ENCODE results near the gene SPINK1.
"Not testable (repeated sequence)": the region's sequence is repeated elsewhere in the genome, so short reads cannot be mapped to it uniquely, and the experiment has no call there.

Gene SPINK1

DNA sequence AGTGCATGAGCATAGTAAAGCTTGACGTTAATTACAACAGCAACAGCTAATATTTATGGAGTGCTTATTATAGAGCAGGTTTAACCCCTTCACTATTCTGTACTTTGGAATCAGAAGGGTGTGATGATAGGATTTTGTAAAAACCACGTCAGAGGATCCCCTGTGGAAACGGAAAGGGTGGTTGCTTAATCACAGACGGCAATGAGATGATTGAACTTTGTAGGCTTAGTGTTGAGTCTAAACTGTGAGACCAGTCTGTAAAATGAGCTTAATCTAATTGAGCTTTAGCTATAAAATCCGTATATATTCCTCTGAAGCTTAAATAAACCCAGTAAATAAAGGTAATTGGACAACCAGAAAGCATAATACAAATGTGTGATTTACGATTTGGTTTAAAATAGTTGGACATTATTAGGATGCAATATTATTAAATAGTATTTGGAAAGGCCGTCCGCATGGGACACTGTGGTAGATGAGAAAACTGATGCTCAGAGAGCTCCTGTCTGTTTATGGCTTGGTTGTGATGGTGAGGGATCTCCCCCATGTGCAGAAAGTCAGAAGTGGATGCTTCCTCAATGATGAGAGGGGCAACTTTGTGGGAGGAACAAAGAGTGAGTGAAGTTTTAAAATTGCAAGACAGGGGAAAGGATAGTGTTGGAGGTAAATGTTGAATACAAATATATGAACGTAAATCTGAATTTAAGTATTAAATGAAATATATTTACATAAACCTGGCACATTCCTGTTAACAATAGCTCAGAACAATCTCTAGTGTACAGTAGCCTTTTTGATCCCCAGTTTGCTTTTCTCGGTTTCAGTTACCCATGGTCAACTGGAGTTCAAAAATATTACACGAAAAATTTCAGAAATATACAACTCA is 23.7 kb upstream of the SPINK1 start:
- DNase-seq (ENCODE audit: low spot score): no peak

DNA sequence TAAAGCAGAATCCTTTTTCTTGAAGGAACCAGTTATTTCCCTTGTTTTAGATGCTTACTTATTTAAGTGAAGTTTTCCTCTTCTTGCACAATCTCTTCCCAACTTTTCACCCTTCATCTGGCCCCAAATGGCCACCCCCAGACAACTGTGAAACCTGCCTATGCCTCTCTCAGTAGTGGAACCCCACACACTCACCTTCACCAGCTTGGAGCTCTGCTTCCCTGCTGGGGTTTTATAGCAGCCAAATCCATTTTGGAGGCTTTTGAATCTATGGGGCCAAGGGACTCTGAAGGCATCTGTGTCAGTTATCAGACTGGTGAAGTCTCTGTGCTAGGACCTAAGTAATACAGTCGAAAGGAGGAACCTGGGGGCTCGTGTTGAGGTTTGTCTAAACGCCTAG is 22.9 kb upstream of the SPINK1 start:
- no peak for DNase-seq (ENCODE audit: low spot score)

DNA sequence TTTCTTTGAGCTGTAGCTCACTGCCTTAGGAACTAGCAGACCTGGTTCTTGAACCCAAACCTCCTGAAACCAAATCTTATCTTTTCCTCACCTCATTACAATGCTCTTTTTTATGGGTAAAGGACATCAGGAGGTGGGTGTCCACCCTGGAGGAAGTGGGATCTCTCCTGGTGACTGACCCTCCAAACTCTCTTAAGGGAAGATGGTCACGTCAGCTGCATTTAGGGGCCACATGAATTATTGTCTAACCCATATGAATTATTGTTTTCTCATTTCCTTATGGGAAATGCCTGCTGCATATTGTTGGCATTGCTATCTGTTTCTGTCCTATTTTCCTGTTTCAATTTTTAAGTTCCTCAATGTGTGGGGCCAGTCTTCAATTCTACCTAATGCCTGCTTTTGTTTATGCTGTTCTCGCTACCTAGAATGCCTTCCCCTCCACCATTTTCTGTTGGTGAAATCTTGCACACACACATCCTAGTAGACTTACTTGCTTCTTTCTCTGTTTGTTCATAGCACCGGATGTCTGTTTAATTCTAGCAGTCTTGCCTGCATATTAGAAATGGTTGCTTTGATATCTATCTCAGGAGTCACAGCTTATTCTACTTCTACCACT is 22.0 kb upstream of the SPINK1 start:
- DNase-seq (ENCODE audit: low spot score): no peak

DNA sequence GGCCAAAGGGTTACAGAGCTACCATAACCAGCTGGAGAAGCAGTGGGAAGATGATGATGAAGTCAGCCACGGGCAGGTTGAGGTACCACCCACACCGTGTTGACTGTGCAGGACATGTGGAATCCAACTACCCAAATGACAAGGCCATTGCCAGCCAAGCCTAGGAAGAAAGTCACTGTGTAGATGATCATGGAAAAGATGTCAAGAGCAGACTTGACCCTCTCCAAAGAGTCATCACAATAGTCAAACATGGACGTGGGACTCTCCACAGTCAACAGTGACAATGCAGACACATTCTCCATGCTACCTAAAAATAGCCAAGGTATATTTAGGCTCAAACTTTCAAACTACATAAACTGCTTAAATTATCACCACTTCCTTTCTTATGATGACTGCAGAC is 20.9 kb upstream of the SPINK1 start:
- no peak for DNase-seq (ENCODE audit: low spot score)

DNA sequence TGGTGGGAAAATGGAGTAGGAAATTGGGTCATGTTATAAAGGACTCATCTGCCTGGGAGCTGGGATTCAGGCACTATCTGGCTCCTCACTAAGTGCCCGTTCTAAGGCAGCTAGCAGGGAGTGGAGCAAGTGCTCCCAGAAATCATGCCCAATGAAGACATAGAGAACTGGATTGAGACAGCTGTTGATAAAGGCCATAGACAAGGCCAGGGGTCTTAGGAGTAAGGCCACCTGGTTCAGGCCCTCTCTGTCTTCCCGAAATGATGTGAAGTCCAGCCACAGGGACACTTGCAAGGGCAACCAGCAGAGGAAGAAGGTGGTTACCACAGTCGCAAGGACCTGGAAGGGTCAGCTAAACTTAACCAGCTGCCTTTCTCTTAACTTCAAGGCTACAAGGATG is 20.1 kb upstream of the SPINK1 start:
- no peak for DNase-seq (ENCODE audit: low spot score)

DNA sequence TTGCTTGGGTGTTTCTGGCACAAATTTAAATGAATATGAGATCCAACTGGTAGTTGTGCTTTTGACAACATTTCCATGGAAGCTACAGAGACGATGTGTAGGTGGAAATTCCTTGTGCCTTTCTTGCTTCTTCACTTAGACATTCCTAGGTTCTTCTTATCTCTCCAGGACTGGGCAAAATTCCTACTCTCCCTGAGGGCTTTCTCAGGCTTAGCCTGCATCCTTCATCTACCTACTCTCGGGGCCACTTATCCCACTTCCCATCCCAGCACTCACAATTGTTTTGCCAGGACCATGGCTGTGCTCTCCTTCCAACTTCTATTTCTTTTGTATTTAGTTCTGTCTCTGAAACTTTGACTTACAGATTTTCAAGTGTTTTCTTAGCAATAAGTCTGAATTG is 17.8 kb upstream of the SPINK1 start:
- no peak for DNase-seq (ENCODE audit: low spot score)

DNA sequence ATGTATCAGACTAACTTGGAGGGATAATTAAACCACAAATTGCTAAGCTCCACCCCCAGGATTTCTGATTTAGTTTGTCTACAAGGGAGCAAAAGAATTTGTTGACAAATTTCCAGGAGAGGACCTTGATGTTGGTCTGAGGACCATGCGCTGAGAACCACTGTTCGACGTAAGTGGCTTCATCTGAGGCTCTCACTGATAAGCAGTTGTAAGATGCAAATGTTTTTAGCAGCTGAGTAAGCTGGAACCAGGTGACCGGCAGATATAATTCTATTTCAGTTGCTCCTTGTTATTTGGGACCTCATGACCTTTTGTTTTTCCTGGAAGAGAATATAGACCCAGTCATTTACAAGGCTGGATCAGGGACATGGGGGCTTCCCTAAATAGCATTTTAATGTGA is 14.1 kb upstream of the SPINK1 start:
- no peak for DNase-seq (ENCODE audit: low spot score)

DNA sequence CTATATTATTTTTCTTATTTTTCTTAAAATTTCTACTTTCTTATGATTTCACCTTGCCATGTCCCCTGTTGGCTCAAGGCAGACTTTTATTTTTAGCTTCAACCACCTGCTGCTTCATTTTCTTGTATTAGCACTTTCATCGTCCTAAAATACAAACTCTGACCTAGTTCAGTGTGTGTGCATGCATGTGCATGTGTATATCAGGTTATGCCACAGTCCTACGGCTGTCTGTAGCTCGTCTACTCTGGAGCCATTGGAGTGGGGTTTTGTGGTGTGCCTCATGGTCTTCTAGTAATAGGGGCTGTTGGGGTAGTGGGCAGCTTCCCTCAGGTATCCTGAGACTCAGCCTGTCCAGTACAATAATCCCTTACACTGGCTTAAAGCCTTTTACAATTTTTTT is 13.4 kb upstream of the SPINK1 start:
- no peak for DNase-seq (ENCODE audit: low spot score)

DNA sequence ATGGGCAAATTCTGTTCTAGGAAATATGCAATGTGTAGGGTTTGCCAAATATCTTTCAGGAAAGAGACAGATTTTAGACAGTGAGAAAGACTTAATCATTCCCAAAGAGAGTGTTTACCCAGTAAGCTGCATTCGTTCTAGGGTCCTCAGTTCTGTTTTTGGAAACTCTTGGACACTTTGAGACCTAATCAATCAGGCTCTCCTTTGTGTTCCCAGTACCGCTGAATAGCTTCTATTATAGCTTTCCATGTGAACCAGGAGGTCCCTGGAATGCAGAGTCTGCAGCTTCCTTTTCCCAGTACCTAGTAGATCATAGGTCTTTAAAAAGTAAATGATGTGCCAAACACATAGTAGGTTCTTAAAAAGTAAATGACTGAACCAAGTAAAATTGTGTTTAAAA is 11.4 kb upstream of the SPINK1 start:
- DNase-seq (ENCODE audit: low spot score): no peak

DNA sequence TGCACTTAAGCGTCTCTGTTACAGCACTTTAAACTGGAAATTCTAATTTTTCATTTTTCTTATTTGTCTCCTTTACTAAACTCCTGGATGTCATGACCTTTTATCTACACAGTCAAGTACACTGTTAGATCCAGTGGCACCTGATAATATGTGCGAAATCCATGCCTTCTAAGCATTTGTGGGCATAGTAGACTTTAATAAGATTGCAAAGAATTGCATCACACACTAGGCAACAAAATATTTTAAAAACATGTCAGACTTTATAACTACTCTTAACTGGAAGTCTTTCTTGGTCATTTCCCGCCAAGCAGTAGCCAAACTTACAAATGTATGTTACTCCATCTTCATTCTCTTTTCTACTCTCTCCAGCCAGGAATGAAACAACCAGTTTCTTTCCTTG is 5.0 kb upstream of the SPINK1 start:
- DNase-seq (ENCODE audit: low spot score): no peak

DNA sequence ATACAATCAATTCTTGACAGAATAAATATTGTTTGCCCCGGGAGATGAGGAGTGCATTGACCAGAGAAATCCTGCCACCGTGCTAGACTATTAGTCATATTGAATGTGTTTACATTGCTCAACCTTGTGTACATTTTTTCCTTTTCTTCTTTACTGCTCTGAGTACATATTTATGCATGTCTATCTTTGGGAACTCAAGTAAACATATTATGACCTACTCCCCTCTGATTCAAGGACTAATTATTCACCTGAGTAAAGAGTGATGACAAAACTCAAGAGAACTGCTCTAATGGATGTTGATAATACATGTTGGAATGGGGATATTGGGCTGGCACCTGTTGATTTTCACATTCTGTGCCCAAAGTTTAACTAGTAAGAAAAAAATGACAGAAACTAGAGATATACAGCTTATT is 3.9 kb upstream of the SPINK1 start:
- DNase-seq (ENCODE audit: low spot score): peak; percentile 86

DNA sequence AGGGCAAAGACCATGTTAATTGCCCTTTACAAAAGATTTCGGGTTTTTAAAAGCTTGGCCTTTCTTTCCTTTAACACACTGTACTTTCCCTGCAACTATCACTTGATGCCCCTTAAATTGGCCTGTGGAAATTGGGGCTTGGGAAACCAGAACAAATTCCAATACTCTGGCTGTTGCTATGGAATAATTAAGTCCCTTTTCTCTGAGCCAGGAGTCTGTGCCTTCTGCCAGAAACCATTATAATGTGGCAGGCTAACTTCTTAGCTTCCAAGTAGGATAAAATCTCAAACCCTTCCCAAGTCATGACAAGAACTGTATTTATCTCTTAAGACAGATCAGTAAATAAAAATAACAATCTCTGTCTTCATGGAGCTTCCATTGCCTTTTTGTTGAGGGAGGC is 1.1 kb upstream of the SPINK1 start:
- no peak for DNase-seq (ENCODE audit: low spot score)

DNA sequence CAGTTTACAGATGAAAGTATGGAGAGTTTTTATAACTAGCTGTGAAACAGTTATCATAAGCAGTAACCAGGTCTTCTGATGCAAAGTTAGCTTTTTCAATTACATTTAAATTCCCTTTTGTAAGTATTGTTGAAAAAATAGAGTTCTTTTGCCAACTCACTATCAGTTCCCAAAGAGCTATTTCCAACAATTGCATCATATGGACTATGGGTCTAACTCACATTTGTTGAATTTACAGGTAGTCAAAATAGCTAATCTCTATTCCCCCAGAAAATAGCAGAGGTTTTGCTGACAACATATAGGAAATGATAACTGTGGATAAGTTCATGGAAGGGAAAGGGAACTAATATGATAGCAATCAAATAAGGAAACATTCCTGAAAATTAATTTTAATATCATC is 1.4 kb downstream of the SPINK1 start:
- DNase-seq (ENCODE audit: low spot score): peak; percentile 29

DNA sequence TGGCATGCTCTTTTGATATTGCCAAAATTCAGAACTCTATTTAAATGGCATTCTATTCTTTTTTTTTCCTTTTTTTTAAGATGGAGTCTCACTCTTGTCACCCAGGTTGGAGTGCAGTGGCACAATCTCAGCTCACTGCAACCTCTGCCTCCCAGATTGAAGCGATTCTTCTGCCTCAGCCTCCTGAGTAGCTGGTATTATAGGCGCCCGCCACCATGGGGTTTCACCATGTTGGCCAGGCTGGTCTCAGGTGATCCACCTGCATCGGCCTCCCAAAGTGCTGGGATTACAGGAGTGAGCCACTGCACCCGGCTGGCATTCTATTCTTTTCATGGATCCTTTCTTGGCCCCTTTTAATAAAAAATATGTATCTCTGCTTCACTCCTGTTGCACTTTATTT is 4.5 kb downstream of the SPINK1 start:
- not testable (repeated sequence) for DNase-seq (ENCODE audit: low spot score)

DNA sequence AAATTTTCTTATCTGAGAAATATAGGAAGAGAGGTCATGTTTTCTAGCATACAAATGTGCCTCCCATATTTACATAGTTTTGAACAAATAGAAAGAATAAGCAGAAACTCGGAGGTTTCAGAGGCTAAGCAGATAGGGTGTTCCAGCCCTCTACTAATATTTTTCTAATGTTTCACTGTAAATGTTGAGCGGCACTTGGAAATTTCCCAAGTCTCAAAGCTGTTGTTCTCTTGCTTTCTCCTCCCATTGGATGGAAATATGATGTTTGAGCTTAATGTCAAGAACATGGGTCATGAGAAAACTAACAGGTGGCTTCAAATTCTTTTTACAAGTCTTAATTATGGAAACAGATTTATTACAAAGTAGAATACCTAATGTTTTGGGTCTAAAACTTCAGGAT is 5.1 kb downstream of the SPINK1 start:
- DNase-seq (ENCODE audit: low spot score): no peak

DNA sequence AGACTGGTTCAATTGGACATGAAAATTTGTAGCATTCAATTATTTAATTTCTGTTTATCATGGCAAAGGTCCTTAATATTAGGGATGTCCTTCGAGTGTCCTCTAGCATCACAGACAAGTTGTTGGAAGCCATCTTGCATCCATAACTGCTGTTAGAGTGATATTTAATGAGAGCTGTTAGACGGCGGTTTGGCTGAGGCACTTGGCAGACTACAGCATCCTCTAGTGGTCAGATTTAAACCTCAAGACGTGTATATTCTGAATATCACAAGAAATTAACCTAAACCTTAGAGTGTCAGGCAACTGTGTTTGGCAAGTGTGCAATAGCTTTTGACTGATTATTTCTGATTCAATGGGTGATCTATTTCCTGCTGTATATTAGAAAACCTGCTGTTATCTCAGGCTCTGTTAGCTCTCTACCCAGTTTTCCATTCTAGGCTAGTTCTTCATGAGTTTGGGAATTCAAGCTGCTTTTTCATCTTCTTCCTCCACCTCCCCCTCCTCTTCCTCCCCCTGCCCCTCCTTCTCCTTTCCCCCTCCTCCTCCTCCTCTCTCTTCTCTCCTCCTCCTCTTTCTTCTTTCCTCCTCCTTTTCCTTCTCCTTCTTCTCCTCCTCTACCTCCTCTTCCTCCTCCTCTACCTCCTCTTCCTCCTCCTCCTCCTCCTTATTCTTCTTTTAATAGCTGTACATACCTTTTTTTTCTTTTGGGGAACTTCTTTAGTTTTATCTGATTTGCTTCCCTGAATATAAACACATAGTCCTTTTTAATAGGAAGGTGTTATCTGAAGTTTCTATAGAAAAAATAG is 8.6 kb downstream of the SPINK1 start:
- DNase-seq (ENCODE audit: low spot score): peak; percentile 47

DNA sequence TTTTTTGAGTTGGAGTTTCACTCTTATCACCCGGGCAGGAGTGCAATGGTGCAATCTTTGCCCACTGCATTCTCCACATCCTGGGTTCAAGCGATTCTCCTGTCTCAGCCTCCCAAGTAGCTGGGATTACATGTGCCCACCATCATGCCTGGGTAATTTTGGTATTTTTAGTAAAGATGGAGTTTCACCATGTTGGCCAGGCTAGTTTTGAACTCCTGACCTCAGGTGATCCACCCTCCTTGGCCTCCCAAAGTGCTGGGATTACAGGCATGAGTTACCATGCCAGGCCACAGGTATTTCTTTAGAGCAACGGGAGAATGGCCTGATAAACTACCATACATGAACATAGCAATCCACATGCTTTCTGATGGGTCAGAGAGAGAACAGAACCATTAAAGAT is 9.2 kb downstream of the SPINK1 start:
- not testable (repeated sequence) for DNase-seq (ENCODE audit: low spot score)

DNA sequence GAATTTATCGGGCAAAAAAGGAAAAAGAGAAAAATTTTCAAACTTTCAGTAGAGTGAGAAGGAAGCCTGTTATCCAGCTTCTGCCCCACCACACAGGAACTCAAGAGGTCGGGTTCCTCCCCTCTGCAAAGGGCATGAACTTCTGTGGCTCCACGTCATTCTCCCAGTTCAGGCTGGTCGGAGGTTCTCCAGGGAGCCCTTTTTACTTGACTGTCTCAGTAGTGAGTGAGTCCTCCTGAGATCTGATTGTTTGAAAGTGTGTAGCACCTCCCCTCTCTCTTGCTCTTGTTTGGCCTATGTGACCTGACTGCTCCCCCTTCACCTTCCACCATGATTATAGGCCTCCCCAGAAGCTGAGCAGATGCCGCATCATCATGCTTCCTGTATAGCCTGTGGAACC is 9.7 kb downstream of the SPINK1 start:
- no peak for DNase-seq (ENCODE audit: low spot score)

DNA sequence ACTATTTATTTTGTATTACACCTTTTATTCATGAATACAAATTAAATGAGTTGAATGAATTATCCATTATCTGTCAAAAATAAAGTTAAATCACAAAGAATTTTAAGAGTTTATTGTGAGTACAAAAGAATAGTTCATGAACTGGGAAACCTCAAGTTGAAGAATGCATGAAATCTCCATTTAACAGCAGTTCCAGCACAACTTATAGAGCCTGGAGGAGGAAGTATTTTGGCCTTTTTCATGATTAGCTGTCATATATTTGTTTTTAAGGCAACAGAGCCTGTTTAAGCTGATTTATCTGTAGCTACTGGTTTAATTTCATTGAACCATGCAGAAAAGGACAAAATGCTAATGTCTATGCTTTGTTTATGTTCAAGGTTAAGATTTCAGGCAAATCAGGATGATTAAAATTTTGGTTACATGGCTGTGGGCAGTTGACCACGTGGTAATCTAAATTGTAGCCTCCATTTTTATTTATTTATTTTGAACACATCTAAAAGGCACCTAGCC is 12.2 kb downstream of the SPINK1 start:
- DNase-seq (ENCODE audit: low spot score): no peak

DNA sequence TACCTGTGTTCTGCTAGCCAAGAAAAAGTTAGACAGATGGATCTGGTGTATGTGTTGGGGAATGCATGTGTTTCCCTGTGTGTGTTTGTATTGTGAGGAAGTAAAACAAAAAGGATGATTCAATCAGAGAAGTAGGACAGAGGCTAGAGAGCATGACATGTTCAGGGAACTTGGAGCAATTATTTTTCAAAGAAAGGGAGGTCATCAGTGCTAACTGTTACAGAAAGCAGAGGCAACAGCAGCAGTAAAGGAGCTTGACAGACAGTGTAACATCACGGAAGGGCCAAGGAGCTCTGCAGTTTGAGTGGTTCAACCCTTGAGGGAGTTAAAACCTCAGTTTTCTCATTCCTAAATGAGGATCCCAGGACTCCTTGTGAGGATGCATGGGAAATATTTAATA is 13.2 kb downstream of the SPINK1 start:
- no peak for DNase-seq (ENCODE audit: low spot score)

DNA sequence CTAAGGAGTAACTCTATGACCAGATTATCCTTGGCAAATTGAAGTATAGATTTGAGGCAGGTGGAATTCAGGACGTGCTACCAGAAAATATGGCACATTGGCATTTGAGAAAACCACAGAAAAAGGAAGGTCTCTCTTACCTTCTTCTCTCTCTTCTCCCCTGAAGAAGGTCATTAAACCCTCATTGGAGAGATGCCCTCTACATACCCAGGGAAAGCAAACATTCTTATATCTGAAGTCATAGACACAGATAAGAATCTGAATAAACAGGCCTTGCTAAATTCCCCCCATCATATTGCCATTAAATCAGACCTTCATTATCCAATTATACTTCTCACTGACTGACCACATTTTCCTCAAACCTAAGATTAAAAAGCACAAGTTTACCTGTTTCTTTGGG is 17.8 kb downstream of the SPINK1 start:
- no peak for DNase-seq (ENCODE audit: low spot score)

DNA sequence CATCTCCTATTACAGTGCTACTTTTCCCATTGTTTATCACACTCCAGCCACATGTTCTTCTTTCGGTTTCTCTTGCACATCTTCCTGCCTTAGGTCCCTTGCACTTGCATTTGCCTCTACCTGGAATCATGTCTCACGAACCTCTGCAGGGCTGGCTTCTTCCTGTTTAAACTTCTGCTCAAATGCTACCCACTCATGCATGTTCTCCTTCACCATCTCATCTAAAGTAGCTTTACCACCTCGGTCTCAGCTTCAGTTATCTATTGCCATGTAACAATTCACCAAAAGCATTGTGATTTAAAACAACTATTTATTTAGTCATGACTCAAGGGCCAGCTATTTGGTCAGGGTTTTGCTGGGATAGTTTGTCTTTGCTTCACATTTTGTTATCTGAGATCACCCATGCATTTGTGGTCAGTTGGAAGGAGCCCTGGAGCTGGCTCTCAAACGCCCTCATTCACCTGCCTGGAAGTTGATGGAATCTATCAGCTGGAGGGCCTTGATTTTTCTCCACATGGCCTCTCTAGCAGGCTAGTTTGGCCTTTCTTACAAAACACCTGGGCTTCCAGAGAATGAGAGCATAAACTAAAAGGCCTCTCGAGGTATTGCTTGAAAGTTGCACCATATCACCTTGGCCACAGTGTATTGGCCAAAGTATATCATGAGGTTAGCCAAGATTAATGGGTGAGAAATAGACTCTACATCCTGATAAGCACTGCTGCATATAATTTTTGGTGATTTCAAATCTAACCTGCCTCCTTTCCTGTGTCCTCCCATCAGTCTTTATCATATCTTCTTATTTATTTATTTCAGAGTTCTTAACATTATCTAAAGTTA is 21.4 kb downstream of the SPINK1 start:
- DNase-seq (ENCODE audit: low spot score): no peak

Data from LoVo (cell line).